NCI-H748 treated with DMSO at 0.1 percent for 48 hours (cell line): ENCODE results near the gene TMEM117.
"Not testable (repeated sequence)": the region's sequence is repeated elsewhere in the genome, so short reads cannot be mapped to it uniquely, and the experiment has no call there.

Source experiments
- DNase-seq: peaks from one replicate; lab custom pipeline; 2025; lab: John Stamatoyannopoulos, UW

Gene TMEM117

DNA sequence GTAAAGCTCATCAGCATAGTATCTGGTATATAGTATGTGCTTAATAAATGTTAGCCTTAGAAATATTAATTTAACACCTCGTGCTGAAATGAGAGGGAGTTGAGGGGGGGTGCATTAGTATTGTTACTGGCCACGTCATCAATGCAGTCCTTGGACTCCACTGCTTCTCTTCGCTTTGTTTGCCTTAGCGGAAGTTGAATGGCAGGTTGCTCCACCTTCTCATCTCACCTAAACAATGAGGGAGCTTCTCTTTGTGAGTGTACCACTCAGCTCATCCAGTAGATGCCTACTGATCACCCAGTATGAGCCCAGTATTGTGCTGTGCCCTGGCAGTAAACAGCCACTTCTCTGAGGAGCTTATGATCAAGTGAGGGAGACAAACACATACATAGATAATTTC is 4.5 kb downstream of the TMEM117 start:
- DNase-seq = no peak

GRCh38 chr12:43841253-43841652 is 5.4 kb downstream of the TMEM117 start:
- DNase-seq = no peak

DNA sequence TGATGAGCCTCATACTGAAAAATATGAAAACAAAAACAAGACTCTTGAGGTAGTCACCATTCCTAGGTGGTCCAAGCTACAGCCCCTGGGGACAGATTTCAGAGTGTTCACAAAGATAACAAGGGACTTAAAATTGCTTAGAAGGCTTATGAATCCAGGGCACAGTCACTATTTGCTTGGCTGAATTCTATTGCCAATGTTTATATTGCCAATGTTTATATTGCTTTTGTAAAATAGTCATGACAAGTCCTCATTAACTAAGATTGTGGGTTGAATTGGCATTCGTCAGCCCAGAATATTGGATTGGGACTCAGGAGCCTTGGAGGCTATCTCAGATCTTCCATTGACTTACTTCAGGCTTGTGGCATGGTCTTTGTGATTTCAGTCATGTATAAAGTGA is 6.4 kb downstream of the TMEM117 start:
- no peak for DNase-seq

GRCh38 chr12:43847425-43848225 is 11.7 kb downstream of the TMEM117 start:
- not testable (repeated sequence) for DNase-seq

DNA sequence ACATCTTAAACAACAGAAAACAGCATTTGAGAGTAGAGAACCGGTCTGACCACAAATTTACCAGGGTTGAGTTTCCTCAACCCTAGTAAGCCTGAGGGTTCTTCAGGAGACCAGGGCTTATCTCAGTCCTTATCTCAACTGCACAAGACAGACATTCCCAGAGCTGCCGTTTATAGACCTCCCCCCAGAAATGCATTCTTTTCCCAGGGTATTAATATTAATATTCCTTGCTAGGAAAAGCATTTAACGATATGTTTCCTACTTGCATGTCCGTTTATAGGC is 12.3 kb downstream of the TMEM117 start:
- DNase-seq = no peak

- no peak for DNase-seq
These were observed 12.9 kb downstream of the TMEM117 start for GRCh38 chr12:43848786-43849185.

DNA sequence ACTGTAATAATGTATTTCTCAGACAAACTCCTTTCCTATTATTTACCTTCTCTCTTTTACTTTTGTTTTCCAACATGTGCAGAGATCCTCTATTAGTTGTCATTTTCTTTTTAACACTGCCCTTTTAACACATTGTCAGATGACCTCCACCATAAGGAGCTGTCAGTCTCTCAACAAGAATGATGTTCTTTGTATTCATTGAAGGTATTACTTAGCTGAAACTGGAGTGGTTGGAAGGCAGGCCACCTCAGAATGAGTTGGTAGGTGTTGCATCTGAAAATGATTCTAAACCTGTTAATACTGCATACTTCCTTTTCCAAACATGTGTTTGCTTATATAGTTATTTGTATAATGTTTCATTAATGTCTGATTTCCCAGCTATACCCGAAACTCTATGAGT is 16.9 kb downstream of the TMEM117 start:
- no peak for DNase-seq

DNA sequence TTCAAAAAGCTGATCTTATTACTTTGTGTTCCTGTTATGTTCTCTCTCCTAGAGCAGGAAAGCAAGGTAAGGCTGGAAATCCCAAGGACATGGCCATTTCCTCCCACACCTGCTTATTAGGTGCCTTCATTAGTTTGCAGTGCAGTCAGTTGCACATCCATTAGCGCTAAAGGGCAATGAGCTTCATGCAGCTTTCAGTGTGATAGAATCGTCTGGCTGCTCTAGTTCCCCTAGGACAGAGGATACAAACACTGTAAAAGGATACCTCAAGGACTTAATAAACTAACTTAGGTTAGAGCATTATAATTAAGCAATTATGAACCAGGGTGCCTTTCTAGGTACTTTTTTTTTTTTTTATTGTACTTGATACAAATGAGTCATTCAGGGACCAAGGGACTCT is 21.1 kb downstream of the TMEM117 start:
- no peak for DNase-seq

DNA sequence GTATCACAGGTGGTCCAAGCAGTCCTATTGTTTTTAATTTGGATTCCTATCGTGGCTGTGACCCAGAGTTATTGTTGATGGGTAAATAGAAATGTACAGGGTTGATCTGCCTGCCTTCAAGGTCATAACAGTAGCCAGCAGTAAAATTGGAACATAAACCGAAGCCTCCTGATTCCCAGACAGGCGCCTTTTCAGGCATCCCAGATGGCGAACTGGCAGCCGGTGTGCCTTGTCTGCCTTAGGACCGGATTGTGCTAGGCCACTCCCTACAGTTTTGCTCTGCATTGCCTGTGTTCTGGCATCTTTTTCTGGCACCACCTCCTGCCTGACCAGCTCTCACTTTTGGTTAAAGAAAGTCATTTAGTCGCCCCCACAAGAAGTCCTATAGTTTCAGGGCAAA is 22.2 kb downstream of the TMEM117 start:
- DNase-seq = no peak

DNA sequence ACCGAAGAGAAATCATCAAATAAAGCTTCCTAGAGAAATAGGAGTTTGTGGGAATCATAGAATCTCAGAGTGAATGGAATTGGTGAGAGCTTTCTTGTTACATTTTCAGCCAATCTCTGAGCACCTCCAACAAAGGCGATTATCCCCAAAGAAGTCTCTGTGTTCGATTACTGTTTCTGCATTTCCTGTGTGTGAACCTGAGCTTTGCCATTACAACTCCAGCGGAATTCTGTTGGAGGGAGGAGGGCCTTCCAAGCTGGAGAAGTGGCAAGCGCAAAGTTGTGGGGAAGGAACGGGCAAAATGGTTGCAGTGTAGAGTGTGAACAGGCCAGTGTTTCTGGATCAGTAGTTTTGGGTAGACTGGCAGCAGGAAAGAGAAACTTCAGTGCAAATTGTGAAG is 23.1 kb downstream of the TMEM117 start:
- DNase-seq = no peak

DNA sequence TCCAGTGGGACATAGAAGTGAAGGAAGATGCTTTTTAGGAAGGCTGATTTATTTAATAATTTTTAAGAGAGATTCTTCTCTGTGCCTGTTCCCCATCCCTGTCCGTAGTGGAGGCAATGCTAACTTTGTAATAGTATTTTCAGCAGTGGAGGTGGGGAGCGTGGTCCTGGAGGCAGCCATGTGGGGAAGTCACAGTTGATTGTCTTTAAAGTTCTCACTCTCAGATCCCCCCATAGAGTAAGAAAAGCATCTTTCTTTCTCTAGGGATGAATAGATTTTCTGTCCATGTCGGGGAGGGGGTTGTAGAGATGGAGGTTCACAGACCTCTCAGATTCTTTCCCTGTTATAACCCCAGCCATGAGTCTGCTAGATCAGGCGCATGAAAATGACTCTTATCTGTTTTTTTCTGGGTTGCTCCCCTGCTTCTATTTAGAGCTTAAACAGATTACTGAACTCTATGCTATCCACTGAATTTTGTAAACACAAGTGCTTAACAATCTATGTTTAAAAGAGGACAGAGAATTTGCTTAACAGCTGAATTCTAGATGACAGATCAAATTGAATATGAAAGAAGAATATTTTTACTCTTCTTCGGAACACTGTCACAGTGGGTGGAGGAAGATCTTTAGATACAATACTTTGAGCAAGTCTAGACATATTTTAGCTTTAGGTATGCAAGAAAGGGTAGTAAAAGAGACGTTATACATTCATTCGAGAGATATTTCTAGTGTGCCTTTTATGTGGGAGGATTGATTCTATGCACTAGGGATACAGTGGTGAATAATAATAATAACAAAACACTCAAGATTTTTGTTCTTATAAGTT is 25.3 kb downstream of the TMEM117 start:
- no peak for DNase-seq

- no peak for DNase-seq
These were observed 25.9 kb downstream of the TMEM117 start for GRCh38 chr12:43861840-43862150.

- no peak for DNase-seq
These were observed 28.0 kb downstream of the TMEM117 start for GRCh38 chr12:43863770-43864366.

GRCh38 chr12:43864557-43864956 is 28.7 kb downstream of the TMEM117 start:
- DNase-seq = not testable (repeated sequence)

- no peak for DNase-seq
These were observed 33.3 kb downstream of the TMEM117 start for GRCh38 chr12:43869184-43869583.

- not testable (repeated sequence) for DNase-seq
These were observed 33.9 kb downstream of the TMEM117 start for GRCh38 chr12:43869765-43870164.

DNA sequence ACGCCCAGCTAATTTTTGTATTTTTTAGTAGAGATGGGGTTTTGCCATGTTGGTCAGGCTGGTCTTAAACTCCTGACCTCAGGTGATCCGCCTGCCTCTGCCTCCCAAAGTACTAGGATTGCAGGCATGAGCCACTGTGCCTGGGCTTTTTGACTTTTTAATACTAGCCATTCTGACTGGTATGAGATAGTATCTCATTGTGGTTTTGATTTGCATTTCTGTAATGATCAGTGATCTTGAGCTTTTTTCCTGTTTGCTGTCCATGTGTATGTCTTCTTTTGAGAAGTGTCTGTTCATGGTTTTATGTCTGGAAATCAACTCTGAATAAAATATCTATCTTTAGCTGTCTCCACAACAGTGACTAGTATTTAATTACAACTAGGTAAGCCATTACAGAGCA is 35.4 kb downstream of the TMEM117 start:
- DNase-seq = not testable (repeated sequence)

DNA sequence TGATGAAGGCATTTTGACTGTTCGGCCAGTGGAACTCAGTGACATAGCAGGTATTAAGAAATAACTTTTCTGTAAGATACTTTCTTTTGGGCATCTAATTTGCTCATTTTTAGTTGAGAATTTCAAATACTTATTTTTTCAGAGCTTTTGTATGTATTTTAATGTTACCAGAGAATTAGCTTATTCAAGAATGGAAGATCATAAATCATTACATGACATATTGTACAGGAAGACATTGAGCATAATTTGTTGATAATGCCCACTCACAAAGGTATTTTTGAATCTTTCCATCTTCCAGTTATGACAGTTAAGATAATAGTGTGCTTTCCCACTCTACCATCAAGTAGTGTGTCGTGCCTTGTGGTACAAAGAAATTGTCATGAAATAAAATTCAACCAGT is 36.5 kb downstream of the TMEM117 start:
- no peak for DNase-seq

DNA sequence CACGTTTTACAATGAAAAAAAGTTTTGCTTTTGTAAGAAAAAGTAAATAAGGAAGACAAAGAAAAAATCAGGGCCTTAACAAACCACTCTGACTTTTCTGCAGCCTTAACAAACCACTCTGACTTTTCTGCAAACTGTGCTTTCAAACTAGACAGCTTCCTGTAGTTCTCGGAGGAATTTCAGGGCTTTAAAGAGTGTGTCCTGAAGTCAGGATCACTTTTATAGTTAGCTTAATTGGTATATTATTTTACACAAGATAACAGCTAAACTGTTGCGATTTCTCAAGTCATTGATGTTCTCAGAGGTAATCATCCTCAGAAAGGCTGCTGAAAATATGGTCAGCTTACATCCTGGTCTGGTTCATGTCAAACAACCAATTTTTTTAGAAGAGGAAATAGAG is 42.2 kb downstream of the TMEM117 start:
- no peak for DNase-seq

DNA sequence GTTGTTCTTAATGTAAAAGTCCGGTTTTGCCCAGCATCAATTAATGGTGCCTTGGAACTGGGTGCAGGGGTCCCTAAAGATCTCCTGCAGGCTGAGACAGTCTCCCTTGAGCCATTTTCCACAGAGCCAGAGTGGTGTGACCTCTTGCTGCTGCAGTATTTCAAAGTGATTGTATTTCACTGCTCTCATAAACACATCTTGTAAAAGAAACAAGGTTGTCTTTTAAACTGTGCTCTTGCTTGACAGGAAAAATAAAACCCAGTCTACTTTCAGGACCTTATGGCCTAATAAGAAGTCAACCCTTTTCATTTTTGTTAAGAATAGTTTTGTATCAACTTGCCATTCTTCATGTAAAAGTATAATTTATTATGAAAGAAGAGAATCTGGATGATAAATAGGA is 44.7 kb downstream of the TMEM117 start:
- DNase-seq = no peak

DNA sequence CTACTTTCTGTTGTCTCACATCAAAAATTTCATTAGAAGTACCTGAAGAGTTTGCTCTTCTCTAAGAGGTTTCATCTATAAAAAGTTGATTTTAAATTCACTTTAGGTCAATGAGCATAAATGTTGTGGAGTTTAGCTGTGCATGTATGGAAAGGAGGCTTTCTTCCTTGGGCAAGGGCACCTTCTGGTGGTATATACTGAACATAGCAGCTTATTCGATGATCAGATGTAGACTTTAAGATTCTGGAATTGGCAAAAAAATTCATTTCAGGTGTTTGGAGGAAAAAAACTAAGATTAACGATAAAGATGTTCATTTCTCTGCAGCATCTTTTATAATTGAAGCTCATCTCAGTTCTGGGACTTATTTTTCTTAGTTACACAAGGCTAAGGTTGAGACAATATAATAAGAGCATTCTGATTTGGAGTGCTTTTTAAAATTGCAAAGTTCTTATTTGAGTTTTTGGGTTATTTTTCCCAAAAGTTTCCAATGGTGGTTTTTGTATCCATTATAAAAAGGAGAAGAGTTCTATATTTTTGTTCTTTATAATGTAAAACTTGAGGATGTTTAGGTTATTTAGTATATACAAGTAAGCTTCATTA is 46.8 kb downstream of the TMEM117 start:
- peak; percentile 17 for DNase-seq

DNA sequence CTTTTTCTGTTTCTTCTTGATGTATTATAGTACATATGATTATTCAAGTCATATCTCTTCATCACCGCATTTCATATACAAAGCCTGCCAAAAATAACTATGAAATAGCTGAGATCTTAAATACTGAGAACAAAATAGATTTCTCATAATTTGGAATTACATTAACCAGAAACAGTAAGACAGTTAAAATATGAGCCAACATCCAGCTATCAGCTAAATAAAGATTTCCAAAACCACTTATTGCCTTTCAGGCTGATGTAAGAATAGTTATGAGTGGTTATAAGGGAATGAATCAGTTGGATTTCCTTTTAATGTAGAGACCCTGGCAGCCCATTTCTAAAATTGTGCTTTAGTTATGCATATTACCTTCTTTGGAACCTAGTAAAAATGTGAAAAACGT is 47.4 kb downstream of the TMEM117 start:
- DNase-seq = no peak

DNA sequence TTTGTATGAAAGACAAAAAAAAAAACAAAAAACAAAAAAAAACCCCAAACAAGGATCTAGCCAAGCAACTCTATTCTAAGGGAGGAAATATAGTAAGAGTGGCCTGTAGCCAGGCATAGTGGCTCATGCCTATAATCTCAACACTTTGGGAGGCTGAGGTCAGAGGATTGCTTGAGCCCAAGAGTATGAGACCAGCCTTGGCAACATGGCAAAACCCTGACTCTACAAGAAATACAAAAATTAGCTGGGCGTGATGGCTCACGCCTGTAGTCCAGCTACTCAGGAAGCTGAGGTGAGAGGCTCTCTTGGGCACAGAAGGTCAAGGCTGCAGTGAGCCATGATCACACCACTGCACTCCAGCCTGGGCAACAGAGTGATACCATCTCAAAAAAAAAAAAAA is 47.9 kb downstream of the TMEM117 start:
- DNase-seq = no peak
